NB4 (cell line): Measurements from ENCODE around the gene GPANK1.

Experiments used
- MYC ChIP-seq: IDR thresholded peaks from 2 replicates; pipeline ENCODE4 v1.6.1; 2011; ENCODE audit warnings: low read depth, low read length
- TF ChIP-seq, protein P1 (sequence below): IDR thresholded peaks from one replicate; pipeline ENCODE4 v1.5.1; 2012; ENCODE audit warnings: low read depth, low read length

DNA sequence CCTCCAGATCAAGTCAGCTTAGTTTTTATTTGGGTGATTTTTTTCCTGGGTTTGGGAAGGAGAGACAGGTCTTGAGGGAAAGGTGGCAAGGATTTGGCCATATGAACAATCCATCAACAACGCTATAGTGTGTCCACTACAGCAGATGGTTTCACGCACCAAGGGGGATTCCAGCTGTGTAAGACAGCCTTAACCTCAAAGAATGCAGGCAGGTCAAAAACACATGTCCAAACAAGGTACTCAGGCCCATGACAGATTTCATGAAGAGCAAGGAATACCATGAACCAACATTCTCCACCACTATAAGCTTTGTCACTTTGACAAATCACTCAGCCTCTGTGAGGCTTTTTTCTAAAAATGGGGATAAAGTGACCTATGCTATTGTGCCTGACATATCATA, 47.8 kb downstream of the GPANK1 start:
- TF ChIP-seq MYC = no peak
- TF ChIP-seq, protein P1, sequence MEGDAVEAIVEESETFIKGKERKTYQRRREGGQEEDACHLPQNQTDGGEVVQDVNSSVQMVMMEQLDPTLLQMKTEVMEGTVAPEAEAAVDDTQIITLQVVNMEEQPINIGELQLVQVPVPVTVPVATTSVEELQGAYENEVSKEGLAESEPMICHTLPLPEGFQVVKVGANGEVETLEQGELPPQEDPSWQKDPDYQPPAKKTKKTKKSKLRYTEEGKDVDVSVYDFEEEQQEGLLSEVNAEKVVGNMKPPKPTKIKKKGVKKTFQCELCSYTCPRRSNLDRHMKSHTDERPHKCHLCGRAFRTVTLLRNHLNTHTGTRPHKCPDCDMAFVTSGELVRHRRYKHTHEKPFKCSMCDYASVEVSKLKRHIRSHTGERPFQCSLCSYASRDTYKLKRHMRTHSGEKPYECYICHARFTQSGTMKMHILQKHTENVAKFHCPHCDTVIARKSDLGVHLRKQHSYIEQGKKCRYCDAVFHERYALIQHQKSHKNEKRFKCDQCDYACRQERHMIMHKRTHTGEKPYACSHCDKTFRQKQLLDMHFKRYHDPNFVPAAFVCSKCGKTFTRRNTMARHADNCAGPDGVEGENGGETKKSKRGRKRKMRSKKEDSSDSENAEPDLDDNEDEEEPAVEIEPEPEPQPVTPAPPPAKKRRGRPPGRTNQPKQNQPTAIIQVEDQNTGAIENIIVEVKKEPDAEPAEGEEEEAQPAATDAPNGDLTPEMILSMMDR = no peak
